Neural progenitor cell (in vitro differentiated cells): ENCODE results near the gene POLR2E.

Source experiments
- CTCF ChIP-seq: fragments of 200-600 bp; sonication (generic); IDR thresholded peaks from 2 replicates; pipeline ENCODE4 v1.5.1; 2017; ENCODE audit warnings: antibody characterized with exemption, mild to moderate bottlenecking
- EZH2 ChIP-seq: fragments of 200-600 bp; sonication (generic); IDR thresholded peaks from 2 replicates; pipeline ENCODE4 v1.6.1; 2017; ENCODE audit warnings: antibody characterized with exemption, mild to moderate bottlenecking, moderate library complexity
- EZH2phosphoT487 ChIP-seq: fragments of 200-600 bp; sonication (generic); IDR thresholded peaks from 2 replicates; pipeline ENCODE4 v1.6.1; 2017; ENCODE audit warnings: antibody characterized with exemption

DNA sequence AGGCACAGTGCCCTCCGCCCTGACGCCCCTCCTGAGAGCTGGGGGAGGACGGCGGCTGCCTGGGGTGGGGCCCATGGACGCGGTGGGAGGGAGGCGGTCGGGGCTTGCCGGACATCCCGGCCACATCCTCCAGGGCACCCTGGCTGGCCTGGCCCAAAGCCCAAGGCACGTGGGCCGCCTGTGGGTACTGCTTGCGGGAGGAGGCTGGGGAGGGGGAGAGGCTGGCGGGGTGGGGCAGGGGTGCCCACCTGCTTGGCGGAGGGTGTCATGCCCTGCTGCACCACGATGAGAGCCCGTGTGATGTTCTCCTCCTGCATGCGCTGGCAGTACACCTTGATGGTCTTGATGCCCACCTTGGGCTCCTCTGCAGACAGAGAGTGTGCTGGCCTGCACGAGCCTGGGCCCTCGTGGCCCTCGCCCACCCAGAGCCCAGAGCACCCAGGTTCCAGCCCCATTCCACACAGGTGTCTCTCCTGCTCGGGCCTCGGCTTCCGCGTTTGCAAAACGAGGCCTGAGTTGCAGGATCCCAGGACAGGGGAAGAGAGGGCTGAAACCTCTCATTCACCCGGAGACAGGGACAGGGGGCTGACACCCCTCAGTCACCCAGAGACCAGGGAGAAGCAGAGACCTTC lies 3.5 kb downstream of the POLR2E start:
- no peak for TF ChIP-seq CTCF
- TF ChIP-seq EZH2phosphoT487: no peak
- no peak for TF ChIP-seq EZH2
